ENCODE measurements around the gene ADAM8.
A peak's percentile ranks its signal among the peaks of the same experiment; 100 is the strongest.
"Not testable (repeated sequence)": the region's sequence is repeated elsewhere in the genome, so short reads cannot be mapped to it uniquely, and the experiment has no call there.

The ADAM8 gene

GRCh38 chr10:133268532-133268931 lies 8.1 kb downstream of the ADAM8 start:
- DNase-seq, result no peak

DNA sequence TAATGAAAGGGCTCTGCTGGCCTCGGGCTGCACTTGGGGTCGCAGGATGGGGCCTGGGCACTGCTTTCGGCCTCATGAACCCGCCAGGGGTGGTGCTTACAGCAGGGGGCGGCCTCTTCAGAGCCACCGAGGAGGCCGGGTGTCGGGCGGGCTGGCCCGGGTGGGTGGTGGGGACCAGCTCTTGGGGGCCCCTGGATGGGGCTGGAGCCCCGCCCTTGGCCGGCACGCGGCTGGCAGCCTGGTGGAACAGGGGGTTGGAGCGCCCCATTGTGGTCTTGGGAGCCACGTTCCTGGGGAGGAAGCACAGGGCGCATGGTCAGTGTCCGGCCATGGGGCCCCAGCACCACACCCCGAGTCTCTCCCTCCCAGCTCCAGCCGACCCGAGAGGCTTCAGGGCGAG lies 8.8 kb downstream of the ADAM8 start:
- no peak for DNase-seq

GRCh38 chr10:133267293-133267692 lies 9.4 kb downstream of the ADAM8 start:
- no peak for DNase-seq

DNA sequence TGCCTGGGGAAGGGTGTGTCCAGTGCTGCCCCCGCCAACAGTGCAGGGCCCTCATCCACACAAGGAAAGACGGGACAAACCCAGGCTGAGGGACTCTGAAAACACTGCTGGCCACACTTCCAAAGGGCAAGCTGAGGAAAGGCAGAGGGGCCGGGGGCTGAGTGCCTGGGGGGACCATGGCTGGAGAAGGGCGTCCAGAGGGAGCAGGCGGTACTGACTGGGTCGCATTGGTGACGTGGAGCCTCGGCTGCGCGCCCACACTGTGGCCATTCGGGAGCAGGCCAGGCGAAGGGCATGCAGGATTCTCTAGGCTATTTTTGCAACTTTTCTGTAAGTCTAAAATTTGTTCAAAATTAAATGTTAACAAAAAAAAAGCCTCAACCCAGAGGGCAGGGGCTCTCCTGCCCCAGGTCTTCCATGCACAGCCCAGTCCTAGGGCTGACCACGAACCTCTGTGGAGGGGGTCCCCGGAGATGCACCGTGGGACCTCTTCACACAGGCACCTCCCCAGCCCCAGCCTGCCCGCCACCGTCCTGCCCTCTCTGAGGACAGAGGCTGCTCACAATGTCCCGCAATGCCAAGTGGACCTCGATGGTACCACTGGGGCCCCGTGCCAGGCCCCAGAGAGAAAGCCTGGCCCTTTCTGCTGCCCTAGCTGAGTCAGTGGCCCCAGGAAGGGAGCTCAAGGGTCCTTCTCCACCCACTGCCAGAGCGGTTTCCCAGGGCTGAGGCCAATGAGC lies 10.4 kb downstream of the ADAM8 start:
- DNase-seq, result no peak

- DNase-seq, result not testable (repeated sequence)
Observed at GRCh38 chr10:133265052-133265451, 11.6 kb downstream of the ADAM8 start.

GRCh38 chr10:133264461-133264860 lies 12.2 kb downstream of the ADAM8 start:
- no peak for DNase-seq

- DNase-seq, result no peak
Observed at GRCh38 chr10:133263674-133264073, 13.0 kb downstream of the ADAM8 start.

DNA sequence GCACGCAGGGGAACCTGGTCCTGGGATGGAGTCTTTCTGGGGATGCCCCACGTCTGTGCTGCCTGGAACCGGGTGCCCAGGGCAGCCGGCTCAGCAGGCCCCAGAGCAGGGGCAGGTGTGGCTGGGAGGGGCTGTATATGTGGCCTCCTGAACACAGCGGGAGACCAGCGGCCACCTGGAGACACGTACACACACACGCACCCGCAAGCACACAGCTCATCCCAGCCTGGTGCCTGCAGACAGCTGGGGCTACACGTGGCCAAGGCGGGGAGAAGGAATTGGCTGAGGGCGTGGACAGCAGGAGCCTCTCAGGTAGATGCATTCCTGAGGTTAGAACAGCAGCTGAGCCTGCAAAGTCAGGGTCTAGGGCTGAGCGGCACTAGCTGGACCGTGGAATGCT lies 14.0 kb downstream of the ADAM8 start:
- DNase-seq, result no peak

GRCh38 chr10:133261726-133262325 lies 14.8 kb downstream of the ADAM8 start:
- peak in 47 of 51 donors; percentile 22 to 95 (median 78) for DNase-seq

DNA sequence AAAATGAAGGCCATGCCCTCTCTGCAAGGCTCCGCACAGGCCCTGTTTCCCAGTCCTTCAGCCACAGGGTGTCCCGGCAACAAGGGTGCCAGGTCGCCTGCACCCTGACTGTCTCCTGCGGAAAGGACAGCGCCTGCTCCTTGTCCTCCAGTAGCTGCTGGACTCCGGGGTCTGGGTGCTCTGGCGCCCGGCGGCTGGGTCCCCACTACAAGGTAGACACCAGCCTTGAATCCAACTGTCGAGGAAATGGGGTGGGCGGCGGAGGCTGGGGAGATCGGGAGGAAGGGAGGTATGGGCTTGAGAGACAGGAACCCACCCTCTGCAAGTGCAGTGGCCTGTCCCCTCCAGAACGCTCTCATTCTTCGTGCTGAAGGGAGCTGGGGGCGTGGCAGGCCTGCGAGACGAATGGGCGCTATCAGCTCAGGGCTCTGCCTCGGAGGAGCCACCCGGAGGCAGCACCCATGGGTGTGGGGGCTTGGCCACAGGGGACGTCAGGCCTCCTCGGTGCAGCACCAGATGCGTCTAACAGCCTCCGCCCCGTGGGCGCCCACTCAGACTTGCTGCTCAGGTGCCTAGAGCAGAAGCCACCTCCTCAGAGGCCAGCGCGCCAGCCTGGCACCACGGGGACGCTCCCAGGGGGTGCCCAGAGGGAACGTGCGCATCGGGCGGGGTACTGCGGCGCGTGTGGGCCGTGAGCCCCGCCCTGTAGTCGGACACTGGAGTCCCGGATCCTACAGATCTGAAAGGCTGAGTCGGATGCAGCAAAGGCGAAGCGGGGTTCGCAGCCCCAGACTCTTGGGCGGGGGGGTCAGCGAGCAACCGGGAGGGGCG lies 15.6 kb downstream of the ADAM8 start:
- peak in 15 of 51 donors; percentile 15 to 73 (median 41) for DNase-seq

DNA sequence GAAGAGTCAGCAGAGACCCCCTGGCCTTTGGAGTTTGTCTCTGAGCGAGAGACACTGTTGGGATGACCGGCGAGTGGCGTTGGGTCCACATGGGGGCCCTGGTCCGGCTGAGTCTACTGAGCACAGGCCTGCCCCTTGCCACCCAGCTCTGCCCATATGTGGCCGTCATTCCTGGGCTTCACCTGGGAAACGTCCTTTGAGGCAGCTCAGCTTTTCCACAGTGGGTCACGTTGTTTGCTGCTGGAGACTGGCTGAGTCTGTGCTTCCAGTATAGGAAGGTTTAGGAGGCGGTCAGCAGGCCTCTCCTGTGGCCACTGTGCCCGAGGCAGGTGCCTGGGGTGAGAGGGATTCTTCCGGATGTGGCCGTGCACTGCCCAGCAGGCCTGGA lies 17.1 kb downstream of the ADAM8 start:
- no peak for DNase-seq

DNA sequence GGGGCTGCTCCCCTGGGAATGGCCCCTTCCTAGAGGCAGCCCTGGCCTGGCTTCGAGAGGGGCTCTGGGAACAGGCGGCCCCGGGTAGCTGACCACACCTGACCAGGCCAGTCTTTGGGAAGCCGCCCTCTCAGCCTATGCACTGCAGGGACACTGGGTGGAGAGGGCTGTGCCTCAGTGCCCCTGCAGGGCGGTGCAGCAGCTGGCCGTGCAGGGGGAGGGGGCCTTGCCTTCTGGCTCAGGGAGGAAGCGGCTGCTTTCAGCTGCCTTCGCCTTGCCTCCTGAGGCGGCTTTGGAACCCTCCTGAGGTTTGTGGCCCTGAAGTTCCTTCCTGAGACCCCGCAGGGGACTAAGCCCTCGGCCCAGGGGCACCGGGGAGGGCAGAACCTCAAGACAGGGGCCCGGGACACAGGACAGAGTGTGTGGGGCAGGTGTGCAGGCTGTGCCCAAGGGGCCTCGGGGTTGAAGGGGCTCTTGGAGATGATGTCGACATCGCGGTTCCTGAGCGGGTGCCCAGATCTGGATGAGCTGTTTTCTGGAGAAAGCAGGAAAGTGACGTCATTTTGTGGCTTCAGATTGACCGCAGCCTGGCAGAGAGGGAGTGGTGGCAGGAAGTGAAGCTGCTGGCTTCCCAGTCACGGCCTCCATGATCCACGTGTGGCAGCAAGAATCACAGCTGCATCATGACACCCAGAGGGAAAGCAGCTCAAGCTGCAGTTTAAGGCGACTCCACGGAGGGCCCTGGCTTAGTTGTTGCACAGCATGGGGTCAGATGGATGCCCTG lies 17.7 kb downstream of the ADAM8 start:
- peak in 31 of 51 donors; percentile 7 to 75 (median 35) for DNase-seq

DNA sequence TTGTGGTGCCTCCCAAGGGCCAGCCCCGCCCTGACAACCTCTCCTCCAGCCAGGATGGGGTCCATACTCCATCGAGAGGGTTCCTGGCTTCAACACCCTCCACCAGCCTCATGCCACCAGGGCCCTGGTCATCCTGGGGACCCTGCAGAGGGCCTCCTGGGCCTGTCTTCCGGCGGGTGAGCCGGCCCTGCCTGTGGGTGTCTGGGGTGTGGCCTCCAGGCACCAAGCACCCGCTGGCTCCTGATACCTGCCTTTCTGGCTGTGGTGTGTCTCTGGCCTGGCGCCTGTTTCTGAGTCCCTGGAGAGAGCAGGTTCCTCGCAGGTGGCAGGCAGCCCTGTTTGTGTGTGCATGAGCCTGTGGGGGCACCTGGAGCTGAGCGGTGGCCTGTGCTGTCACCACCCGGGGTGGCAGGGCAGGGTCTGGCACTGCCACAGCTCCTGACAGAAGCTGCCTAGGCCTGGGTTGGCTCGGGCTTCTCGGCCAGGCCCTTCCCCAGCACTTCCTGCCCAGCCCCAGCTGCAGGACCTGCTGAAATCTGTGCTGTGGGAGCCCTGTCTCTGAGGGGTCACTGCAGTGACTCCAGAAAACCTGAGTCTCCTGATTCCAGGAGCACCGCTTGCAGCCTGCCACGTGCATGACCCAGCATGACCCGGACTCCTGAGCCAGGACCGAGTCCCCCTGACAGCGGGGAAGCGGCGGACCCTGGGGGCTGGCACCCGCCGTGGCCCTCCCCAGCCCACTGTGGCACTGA lies 18.4 kb downstream of the ADAM8 start:
- DNase-seq, result no peak

GRCh38 chr10:133257489-133258065 lies 19.1 kb downstream of the ADAM8 start:
- peak in 6 of 51 donors; percentile 8 to 52 (median 22) for DNase-seq

DNA sequence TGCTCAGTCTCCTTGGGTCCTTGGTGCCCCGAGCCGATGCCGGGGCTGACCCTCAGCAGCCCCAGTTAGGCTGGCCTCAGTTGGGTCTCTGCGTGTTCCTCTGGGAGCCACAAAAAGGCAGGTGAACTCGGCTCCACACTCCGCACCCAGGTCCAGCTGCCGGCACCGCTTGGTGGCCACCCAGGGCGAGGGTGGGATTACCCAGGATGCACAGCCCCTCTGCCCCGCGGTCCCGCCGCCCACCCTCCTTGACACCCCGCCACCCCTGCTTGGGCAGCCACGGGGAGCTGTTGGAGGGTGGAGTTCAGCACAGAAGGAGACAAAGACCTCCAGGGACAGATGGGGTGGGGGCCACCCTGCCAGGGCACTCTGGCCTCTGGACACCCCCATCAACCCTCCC lies 21.3 kb downstream of the ADAM8 start:
- no peak for DNase-seq

GRCh38 chr10:133254421-133255120 lies 22.1 kb downstream of the ADAM8 start:
- DNase-seq, result no peak

GRCh38 chr10:133253361-133253955 lies 23.2 kb downstream of the ADAM8 start:
- no peak for DNase-seq

GRCh38 chr10:133252223-133252552 lies 24.5 kb downstream of the ADAM8 start:
- no peak for DNase-seq

Measured in hypothalamus (tissue), 51 donors.